HEK293 (cell line): ENCODE measurements around the gene SZT2.

Experiments
- SETDB1 ChIP-seq: IDR thresholded peaks from one replicate; pipeline ENCODE4 v1.6.1; 2017; ENCODE audit warnings: mild to moderate bottlenecking, low read length, moderate library complexity, mixed read lengths; ENCODE audit not compliant: insufficient read length
- ZNF292 ChIP-seq: fragments of 450-650 bp; formaldehyde crosslinking; IDR thresholded peaks from 2 replicates; pipeline ENCODE4 v1.5.1; 2016; ENCODE audit warnings: low read depth, missing biosample characterization, missing genetic modification characterization, borderline replicate concordance
- ZNF76 ChIP-seq: fragments of 450-650 bp; formaldehyde crosslinking; IDR thresholded peaks from 2 replicates; pipeline ENCODE4; 2016; ENCODE audit warnings: low read depth, missing biosample characterization, missing genetic modification characterization, borderline replicate concordance

- TF ChIP-seq ZNF76 (tag by site-specific recombination) (no peak), ZNF292 (no peak), SETDB1 (no peak)
These were observed 56.1 kb downstream of the SZT2 start for GRCh38 chr1:43445606-43446387.
